ENCODE results near the gene IL12RB2.

IL12RB2 gene

GRCh38 chr1:67323087-67323486, 15.4 kb downstream of the IL12RB2 start:
- Histone ChIP-seq H3K4me1 (ENCODE audit: insufficient read depth, low read length) (no peaks in the 10 kb centered on the region), H3K9me3 (ENCODE audit: control insufficient read depth, insufficient read depth, low read length) (no peaks in the 10 kb centered on the region)

GRCh38 chr1:67324068-67324467, 16.4 kb downstream of the IL12RB2 start:
- Histone ChIP-seq H3K9me3 (ENCODE audit: control insufficient read depth, insufficient read depth, low read length) (no peaks in the 10 kb centered on the region), H3K4me1 (ENCODE audit: insufficient read depth, low read length) (no peaks in the 10 kb centered on the region), H3K9ac (ENCODE audit: low read depth, low read length) (no peak overlapping the region), H3K36me3 (ENCODE audit: insufficient read depth, low read length) (no peaks in the 10 kb centered on the region)

More at GRCh38 chr1:67323087-67323486, 15.4 kb downstream of the IL12RB2 start:
- Histone ChIP-seq H3K36me3 (ENCODE audit: insufficient read depth, low read length) (no peaks in the 10 kb centered on the region), H3K9ac (ENCODE audit: low read depth, low read length) (no peak overlapping the region)

GRCh38 chr1:67327864-67328466, 20.3 kb downstream of the IL12RB2 start:
- Histone ChIP-seq H3K36me3 (ENCODE audit: insufficient read depth, low read length) (no peaks in the 10 kb centered on the region), H3K9ac (ENCODE audit: low read depth, low read length) (no peak overlapping the region), H3K9me3 (ENCODE audit: control insufficient read depth, insufficient read depth, low read length) (no peaks in the 10 kb centered on the region), H3K4me1 (ENCODE audit: insufficient read depth, low read length) (no peaks in the 10 kb centered on the region)

- Histone ChIP-seq H3K9me3 (ENCODE audit: control insufficient read depth, insufficient read depth, low read length) (no peaks in the 10 kb centered on the region), H3K4me1 (ENCODE audit: insufficient read depth, low read length) (peaks cover 9% of the 10 kb centered on the region; the same call in 1 of the 2 replicates), H3K9ac (ENCODE audit: low read depth, low read length) (no peak overlapping the region), H3K36me3 (ENCODE audit: insufficient read depth, low read length) (no peaks in the 10 kb centered on the region)
These were observed 25.2 kb downstream of the IL12RB2 start for GRCh38 chr1:67332653-67333529.

DNA sequence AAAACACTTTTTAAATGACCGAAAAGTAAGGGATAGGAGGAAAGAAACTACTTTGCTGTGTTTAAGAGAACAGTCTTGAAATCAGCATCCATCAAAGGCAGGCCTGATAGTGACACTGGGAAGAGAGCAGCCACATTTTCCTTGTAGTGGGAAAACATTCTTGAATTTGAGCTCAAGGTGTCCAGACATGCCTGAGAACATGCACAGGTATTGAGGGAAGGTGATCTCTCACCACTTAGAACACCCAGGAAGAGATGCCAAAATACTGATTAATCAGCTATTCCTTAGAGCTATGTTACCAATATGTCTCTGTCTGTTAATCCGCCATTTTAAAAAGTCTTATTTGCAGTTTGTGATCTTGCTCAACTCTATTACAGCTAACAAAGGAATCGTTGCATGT, 25.9 kb downstream of the IL12RB2 start:
- peaks cover 9% of the 10 kb centered on the region; the same call in 1 of the 2 replicates for H3K4me1 ChIP-seq (ENCODE audit: insufficient read depth, low read length)
- H3K36me3 ChIP-seq (ENCODE audit: insufficient read depth, low read length) = no peaks in the 10 kb centered on the region
- no peaks in the 10 kb centered on the region for H3K9me3 ChIP-seq (ENCODE audit: control insufficient read depth, insufficient read depth, low read length)
- no peak overlapping the region for H3K9ac ChIP-seq (ENCODE audit: low read depth, low read length)

- Histone ChIP-seq H3K36me3 (ENCODE audit: insufficient read depth, low read length) (no peaks in the 10 kb centered on the region), H3K9me3 (ENCODE audit: control insufficient read depth, insufficient read depth, low read length) (no peaks in the 10 kb centered on the region), H3K9ac (ENCODE audit: low read depth, low read length) (no peak overlapping the region), H3K4me1 (ENCODE audit: insufficient read depth, low read length) (peaks cover 9% of the 10 kb centered on the region; the same call in 1 of the 2 replicates)
These were observed 27.7 kb downstream of the IL12RB2 start for GRCh38 chr1:67335411-67335810.

DNA sequence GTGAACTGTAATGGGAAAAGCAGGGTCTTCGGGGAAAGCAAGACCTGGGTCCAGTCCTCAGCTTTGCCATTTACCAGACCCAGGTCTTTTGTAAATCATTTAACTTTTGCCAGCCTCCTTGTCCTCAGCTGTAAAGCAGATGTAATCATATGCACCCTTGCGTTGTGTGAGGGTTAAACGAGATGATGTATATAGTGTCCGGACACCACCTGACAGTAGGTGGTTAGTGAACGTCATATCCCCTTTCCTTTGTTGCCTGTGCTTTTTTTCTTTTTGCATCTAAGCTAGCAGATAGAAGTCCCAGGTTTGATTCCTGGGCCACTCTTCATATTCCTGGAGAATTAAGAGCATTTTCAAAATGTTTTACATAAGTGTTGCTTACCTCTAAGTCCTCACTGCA, 28.5 kb downstream of the IL12RB2 start:
- H3K9me3 ChIP-seq (ENCODE audit: control insufficient read depth, insufficient read depth, low read length) = no peaks in the 10 kb centered on the region
- peaks cover 9% of the 10 kb centered on the region; the same call in 1 of the 2 replicates for H3K4me1 ChIP-seq (ENCODE audit: insufficient read depth, low read length)
- H3K9ac ChIP-seq (ENCODE audit: low read depth, low read length) = no peak overlapping the region
- no peaks in the 10 kb centered on the region for H3K36me3 ChIP-seq (ENCODE audit: insufficient read depth, low read length)

GRCh38 chr1:67336783-67337182, 29.1 kb downstream of the IL12RB2 start:
- Histone ChIP-seq H3K9ac (ENCODE audit: low read depth, low read length) (no peak overlapping the region), H3K9me3 (ENCODE audit: control insufficient read depth, insufficient read depth, low read length) (no peaks in the 10 kb centered on the region), H3K36me3 (ENCODE audit: insufficient read depth, low read length) (no peaks in the 10 kb centered on the region), H3K4me1 (ENCODE audit: insufficient read depth, low read length) (peaks cover 12% of the 10 kb centered on the region)

- H3K36me3 ChIP-seq (ENCODE audit: insufficient read depth, low read length) = no peaks in the 10 kb centered on the region
- peaks cover 12% of the 10 kb centered on the region for H3K4me1 ChIP-seq (ENCODE audit: insufficient read depth, low read length)
- H3K9me3 ChIP-seq (ENCODE audit: control insufficient read depth, insufficient read depth, low read length) = no peaks in the 10 kb centered on the region
- H3K9ac ChIP-seq (ENCODE audit: low read depth, low read length) = no peak overlapping the region
These were observed 31.0 kb downstream of the IL12RB2 start for GRCh38 chr1:67338642-67339041.

DNA sequence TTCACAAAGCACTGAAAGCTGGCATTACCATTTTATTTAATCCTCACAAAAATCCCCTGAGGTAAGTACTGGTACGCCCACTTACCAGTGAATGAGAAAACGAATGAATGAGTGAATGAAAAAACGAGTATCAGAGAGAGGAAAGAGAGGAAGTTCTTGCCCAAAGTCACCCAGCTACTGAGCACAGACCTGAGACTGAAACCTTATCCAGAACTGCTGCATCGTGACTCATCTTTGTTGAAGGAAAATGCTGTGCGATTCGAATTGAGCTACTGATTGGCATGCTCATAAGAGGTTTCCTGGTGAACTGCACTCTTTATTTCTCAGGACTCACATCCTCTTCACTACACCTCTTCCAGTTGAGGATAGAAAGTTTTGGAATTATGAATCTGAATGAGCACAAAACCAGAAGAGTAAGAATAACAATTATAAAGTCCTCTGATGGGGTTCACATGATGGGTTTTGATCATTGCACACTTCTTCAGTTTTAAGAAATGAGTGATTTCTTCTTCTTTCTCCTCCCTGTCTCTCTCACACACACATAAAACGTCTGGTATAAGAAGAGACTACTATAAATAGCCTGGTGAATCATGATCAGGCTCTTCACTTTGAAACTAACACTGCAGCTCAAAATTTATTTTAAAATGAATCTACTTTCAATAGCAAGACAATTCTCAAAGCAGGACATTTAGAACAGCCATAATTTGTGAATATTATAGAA, 32.1 kb downstream of the IL12RB2 start:
- Histone ChIP-seq H3K9me3 (ENCODE audit: control insufficient read depth, insufficient read depth, low read length) (no peaks in the 10 kb centered on the region), H3K4me1 (ENCODE audit: insufficient read depth, low read length) (peaks cover 12% of the 10 kb centered on the region), H3K9ac (ENCODE audit: low read depth, low read length) (no peak overlapping the region), H3K36me3 (ENCODE audit: insufficient read depth, low read length) (no peaks in the 10 kb centered on the region)

- Histone ChIP-seq H3K4me1 (ENCODE audit: insufficient read depth, low read length) (peaks cover 7% of the 10 kb centered on the region), H3K9ac (ENCODE audit: low read depth, low read length) (no peak overlapping the region), H3K36me3 (ENCODE audit: insufficient read depth, low read length) (no peaks in the 10 kb centered on the region), H3K9me3 (ENCODE audit: control insufficient read depth, insufficient read depth, low read length) (no peaks in the 10 kb centered on the region)
These were observed 34.6 kb downstream of the IL12RB2 start for GRCh38 chr1:67342076-67342890.

- peaks cover 10% of the 10 kb centered on the region for H3K4me1 ChIP-seq (ENCODE audit: insufficient read depth, low read length)
- no peaks in the 10 kb centered on the region for H3K9me3 ChIP-seq (ENCODE audit: control insufficient read depth, insufficient read depth, low read length)
- H3K36me3 ChIP-seq (ENCODE audit: insufficient read depth, low read length) = no peaks in the 10 kb centered on the region
- no peak overlapping the region for H3K9ac ChIP-seq (ENCODE audit: low read depth, low read length)
These were observed 37.9 kb downstream of the IL12RB2 start for GRCh38 chr1:67345556-67345955.

GRCh38 chr1:67346982-67347381, 39.3 kb downstream of the IL12RB2 start:
- Histone ChIP-seq H3K9ac (ENCODE audit: low read depth, low read length) (no peak overlapping the region), H3K36me3 (ENCODE audit: insufficient read depth, low read length) (no peaks in the 10 kb centered on the region), H3K4me1 (ENCODE audit: insufficient read depth, low read length) (peaks cover 6% of the 10 kb centered on the region; the same call in 1 of the 2 replicates), H3K9me3 (ENCODE audit: control insufficient read depth, insufficient read depth, low read length) (no peaks in the 10 kb centered on the region)
